Omental fat pad (tissue), 4 donors: ENCODE measurements around the gene PARM1. TPM values are rescaled to one million over a fixed set of nuclear protein-coding genes. Genes with fewer than 3 reads are reported as not detected.

Source experiments
- ATAC-seq: fragments of 150-250 bp; one replicate; pipeline ENCODE4 v1.9.1; 2016; ENCODE audit warnings: mild to moderate bottlenecking, moderate library complexity; ENCODE audit not compliant: low FRiP score
- DNase-seq: peaks from one replicate; pipeline ENCODE4 v3.0.0-alpha.2; 2019; ENCODE audit warnings: low spot score
- total RNA-seq, 4 donors: library from RNA; depleted of rRNA; stranded (reverse); fragments of >200 nt; gene quantifications; one replicate each; pipeline ENCODE4 v1.1.0, GENCODE V29; 2016
- TF ChIP-seq, protein P1 (sequence below), 3 donors: fragments of 450-650 bp; IDR thresholded peaks; one replicate each; pipeline ENCODE4 v1.5.1; 2016 to 2017; ENCODE audit warnings: antibody characterized with exemption in 3 of 3, mild to moderate bottlenecking in 3 of 3, moderate library complexity in 2 of 3

PARM1 gene
- total RNA-seq, 4 donors from 2014 or later: 25.4 to 99.8 (median 32.6) TPM

DNA sequence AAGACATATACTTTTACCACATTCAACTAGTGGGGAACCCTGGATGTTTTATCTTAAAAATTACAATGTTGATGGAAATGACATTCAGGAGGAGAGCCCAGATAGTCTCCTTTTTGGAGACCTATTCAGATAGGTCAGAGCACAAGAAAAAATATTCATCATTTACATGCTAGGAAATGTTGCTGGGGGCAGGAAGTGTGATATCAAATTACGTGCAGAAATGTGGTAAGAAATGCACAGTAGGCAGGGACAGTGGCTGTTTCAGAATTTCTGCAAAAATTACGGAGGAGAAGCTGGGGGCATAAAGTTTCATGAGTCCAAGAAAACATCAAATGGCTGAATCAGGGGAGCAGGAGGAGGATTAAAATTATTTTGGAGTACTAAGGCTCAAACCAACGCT, 8.2 kb downstream of the PARM1 start:
- DNase-seq: no peak
- TF ChIP-seq, protein P1, sequence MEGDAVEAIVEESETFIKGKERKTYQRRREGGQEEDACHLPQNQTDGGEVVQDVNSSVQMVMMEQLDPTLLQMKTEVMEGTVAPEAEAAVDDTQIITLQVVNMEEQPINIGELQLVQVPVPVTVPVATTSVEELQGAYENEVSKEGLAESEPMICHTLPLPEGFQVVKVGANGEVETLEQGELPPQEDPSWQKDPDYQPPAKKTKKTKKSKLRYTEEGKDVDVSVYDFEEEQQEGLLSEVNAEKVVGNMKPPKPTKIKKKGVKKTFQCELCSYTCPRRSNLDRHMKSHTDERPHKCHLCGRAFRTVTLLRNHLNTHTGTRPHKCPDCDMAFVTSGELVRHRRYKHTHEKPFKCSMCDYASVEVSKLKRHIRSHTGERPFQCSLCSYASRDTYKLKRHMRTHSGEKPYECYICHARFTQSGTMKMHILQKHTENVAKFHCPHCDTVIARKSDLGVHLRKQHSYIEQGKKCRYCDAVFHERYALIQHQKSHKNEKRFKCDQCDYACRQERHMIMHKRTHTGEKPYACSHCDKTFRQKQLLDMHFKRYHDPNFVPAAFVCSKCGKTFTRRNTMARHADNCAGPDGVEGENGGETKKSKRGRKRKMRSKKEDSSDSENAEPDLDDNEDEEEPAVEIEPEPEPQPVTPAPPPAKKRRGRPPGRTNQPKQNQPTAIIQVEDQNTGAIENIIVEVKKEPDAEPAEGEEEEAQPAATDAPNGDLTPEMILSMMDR (IDR thresholded peaks at IDR 0.05): no peak
- no peak for ATAC-seq

DNA sequence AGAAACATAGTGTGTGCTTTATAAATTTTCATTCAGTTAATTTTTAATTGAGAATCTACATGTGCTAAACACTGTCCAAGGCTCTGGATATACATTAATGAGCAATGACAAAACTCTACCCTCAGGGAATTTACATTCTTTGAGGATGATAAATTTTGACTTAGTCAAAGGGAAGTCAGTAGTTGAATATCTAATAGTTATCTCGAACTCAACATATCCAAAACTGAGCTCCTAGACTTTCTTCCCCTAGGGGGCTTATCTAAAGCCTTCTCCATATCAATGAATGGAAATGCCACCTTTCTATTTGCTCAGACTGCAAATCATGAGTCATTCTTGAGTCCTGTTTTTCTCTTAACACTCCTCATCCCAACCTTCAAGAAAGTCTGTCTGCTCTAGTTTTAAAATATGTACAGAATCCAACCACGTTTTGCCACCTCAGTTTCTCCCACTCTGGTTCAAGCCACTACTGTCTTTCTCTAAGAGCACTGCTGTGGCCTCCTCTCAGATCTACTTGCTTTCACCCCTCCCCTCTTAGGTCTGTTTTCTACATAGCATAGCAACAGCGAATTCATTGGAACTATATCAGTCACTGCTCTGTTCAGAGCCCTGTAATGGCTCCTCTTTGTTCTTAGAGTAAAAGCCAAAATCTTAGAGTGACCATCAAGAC, 9.5 kb downstream of the PARM1 start:
- ATAC-seq: no peak
- no peak for DNase-seq
- TF ChIP-seq, protein P1 (IDR thresholded peaks at IDR 0.05): no peak

- DNase-seq: no peak
- TF ChIP-seq, protein P1 (IDR thresholded peaks at IDR 0.05): no peak
- no peak for ATAC-seq
Observed at GRCh38 chr4:74942918-74943253, 10.0 kb downstream of the PARM1 start.

DNA sequence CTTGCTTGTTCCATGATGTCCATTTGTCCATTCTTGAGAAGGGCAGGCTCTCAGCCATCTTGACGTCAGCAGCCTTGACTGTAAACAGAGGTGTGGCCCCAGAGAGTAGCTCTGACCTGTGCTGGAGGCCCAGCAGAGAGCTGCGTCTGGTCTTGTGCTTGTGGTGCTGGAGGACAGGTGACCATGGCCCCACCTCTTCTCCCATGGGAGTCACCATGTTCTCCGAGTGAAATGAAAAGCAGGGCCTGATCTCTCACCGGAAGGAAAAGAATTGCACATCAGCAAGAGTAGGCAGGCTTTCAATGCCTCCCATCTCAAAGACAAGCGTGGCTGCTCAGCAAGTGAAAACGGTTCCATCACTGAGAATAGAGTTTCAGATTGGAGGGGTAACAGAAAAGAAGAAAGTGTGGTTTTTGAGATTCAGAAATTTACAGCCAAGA, 11.5 kb downstream of the PARM1 start:
- DNase-seq (no peak), ATAC-seq (no peak)
- TF ChIP-seq, protein P1 (IDR thresholded peaks at IDR 0.05): no peak

- TF ChIP-seq, protein P1 (IDR thresholded peaks at IDR 0.05): no peak
- ATAC-seq (no peak), DNase-seq (no peak)
Observed at GRCh38 chr4:74946196-74946595, 13.3 kb downstream of the PARM1 start.

- DNase-seq (no peak), ATAC-seq (no peak)
- TF ChIP-seq, protein P1 (IDR thresholded peaks at IDR 0.05): no peak
Observed at GRCh38 chr4:74947798-74948197, 14.9 kb downstream of the PARM1 start.

GRCh38 chr4:74948236-74948635, 15.3 kb downstream of the PARM1 start:
- ATAC-seq (no peak), DNase-seq (no peak)
- TF ChIP-seq, protein P1 (IDR thresholded peaks at IDR 0.05): no peak
